Neural progenitor cell (in vitro differentiated cells): ENCODE measurements around the gene LRRC59. TPM values are rescaled to one million over a fixed set of nuclear protein-coding genes. Genes with fewer than 3 reads are reported as not detected.

Experiments
- DNase-seq: peaks from one replicate; pipeline ENCODE4 v3.0.0-alpha.2; 2016; ENCODE audit warnings: low spot score
- H2AFZ ChIP-seq: fragments of 200-600 bp; sonication (generic); replicated peaks from 2 replicates; pipeline ENCODE4 v1.6.1; 2016; ENCODE audit warnings: antibody characterized with exemption
- H3F3A ChIP-seq: fragments of 200-600 bp; sonication (generic); 2 replicates; pipeline ENCODE4 v1.6.1; 2016; ENCODE audit warnings: antibody characterized with exemption, low read depth
- H3K27ac ChIP-seq: fragments of 200-600 bp; sonication (generic); 2 replicates; pipeline ENCODE4 v1.5.1; 2016; ENCODE audit warnings: mild to moderate bottlenecking
- H3K27me3 ChIP-seq: fragments of 200-600 bp; sonication (generic); 2 replicates; pipeline ENCODE4 v1.6.1; 2016; ENCODE audit warnings: mild to moderate bottlenecking, moderate library complexity
- H3K36me3 ChIP-seq: fragments of 200-600 bp; sonication (generic); 2 replicates; pipeline ENCODE4 v1.5.1; 2016
- H3K4me1 ChIP-seq: fragments of 200-600 bp; sonication (generic); 2 replicates; pipeline ENCODE4 v1.6.1; 2016; ENCODE audit warnings: mixed run types
- H3K4me2 ChIP-seq: fragments of 200-600 bp; sonication (generic); 2 replicates; pipeline ENCODE4 v1.6.1; 2016
- H3K4me3 ChIP-seq: fragments of 200-600 bp; sonication (generic); 2 replicates; pipeline ENCODE4 v1.5.1; 2016
- H3K79me2 ChIP-seq: fragments of 200-600 bp; sonication (generic); 2 replicates; pipeline ENCODE4 v1.6.1; 2016; ENCODE audit warnings: low read depth
- H3K9ac ChIP-seq: fragments of 200-600 bp; sonication (generic); 2 replicates; pipeline ENCODE4 v1.6.1; 2016
- H3K9me3 ChIP-seq: fragments of 200-600 bp; sonication (generic); 2 replicates; pipeline ENCODE4 v1.5.1; 2016; ENCODE audit warnings: low read depth
- H4K20me1 ChIP-seq: fragments of 200-600 bp; sonication (generic); 2 replicates; pipeline ENCODE4 v1.6.1; 2016; ENCODE audit warnings: low read depth
- H3K27ac Mint-ChIP-seq: 3 replicates; pipeline ENCODE4 v1.8.0; 2021; ENCODE audit warnings: mixed read lengths
- H3K27me3 Mint-ChIP-seq: 2 replicates; pipeline ENCODE4 v1.8.0; 2022; ENCODE audit warnings: low read depth, mild to moderate bottlenecking, inconsistent platforms, moderate library complexity, mixed read lengths; ENCODE audit not compliant: insufficient read depth
- H3K36me3 Mint-ChIP-seq: 3 replicates; pipeline ENCODE4 v1.8.0; 2021; ENCODE audit warnings: mixed read lengths
- H3K4me1 Mint-ChIP-seq: 3 replicates; pipeline ENCODE4 v1.8.0; 2021; ENCODE audit warnings: mixed read lengths
- H3K4me3 Mint-ChIP-seq: 3 replicates; pipeline ENCODE4 v1.8.0; 2021; ENCODE audit warnings: mild to moderate bottlenecking, moderate library complexity, mixed read lengths
- H3K9me3 Mint-ChIP-seq: 3 replicates; pipeline ENCODE4 v1.8.0; 2020; ENCODE audit warnings: mixed read lengths
- EZH2 ChIP-seq: fragments of 200-600 bp; sonication (generic); IDR thresholded peaks from 2 replicates; pipeline ENCODE4 v1.6.1; 2017; ENCODE audit warnings: antibody characterized with exemption, mild to moderate bottlenecking, moderate library complexity
- EZH2phosphoT487 ChIP-seq: fragments of 200-600 bp; sonication (generic); IDR thresholded peaks from 2 replicates; pipeline ENCODE4 v1.6.1; 2017; ENCODE audit warnings: antibody characterized with exemption
- total RNA-seq: library from RNA; depleted of rRNA; stranded (reverse); fragments of >200 nt; gene quantifications from 2 replicates; pipeline ENCODE4 v1.2.3, GENCODE V29; 2015; ENCODE audit warnings: low replicate concordance
- TF ChIP-seq, protein P1 (sequence below): fragments of 200-600 bp; sonication (generic); IDR thresholded peaks from 2 replicates; pipeline ENCODE4 v1.5.1; 2017; ENCODE audit warnings: antibody characterized with exemption, mild to moderate bottlenecking

LRRC59 gene
- total RNA-seq, 1 donor from 2014 or later: 57.0 TPM

DNA sequence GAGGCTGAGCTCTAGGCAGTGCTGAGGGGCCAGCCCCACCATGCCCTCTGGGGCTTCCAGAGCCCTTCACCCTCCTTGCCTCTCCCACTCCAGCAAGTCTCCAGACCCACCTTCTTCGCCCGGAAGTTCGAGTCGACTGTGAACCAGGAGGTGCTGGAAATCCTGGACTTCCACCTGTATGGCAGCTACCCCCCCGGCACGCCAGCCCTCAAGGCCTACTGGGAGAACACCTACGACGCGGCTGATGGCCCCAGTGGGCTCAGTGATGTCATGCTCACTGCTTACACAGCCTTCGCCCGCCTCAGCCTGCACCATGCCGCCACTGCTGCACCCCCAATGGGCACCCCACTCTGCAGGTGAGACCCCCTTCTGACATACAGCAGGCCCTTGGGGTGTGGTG lies 40.9 kb downstream of the LRRC59 start:
- Histone ChIP-seq H4K20me1 (peaks cover 16% of the 10 kb centered on the region), H3K9ac (no peak overlapping the region), H3K79me2 (no peaks in the 10 kb centered on the region), H3K4me1 (no peaks in the 10 kb centered on the region), H3K36me3 (no peaks in the 10 kb centered on the region), H3K4me3 (no peak overlapping the region), H2AFZ (no peak overlapping the region), H3K4me2 (no peak overlapping the region), H3K27me3 (no peaks in the 10 kb centered on the region), H3K9me3 (no peaks in the 10 kb centered on the region), H3K27ac (no peak overlapping the region), H3F3A (no peaks in the 10 kb centered on the region)
- TF ChIP-seq EZH2: no peak
- no peak overlapping the region for H3K4me3 Mint-ChIP-seq
- peaks cover 3% of the 10 kb centered on the region for H3K27me3 Mint-ChIP-seq
- DNase-seq: no peak
- no peaks in the 10 kb centered on the region for H3K4me1 Mint-ChIP-seq
- no peak overlapping the region for H3K27ac Mint-ChIP-seq
- H3K9me3 Mint-ChIP-seq: no peaks in the 10 kb centered on the region
- peaks cover 10% of the 10 kb centered on the region for H3K36me3 Mint-ChIP-seq

DNA sequence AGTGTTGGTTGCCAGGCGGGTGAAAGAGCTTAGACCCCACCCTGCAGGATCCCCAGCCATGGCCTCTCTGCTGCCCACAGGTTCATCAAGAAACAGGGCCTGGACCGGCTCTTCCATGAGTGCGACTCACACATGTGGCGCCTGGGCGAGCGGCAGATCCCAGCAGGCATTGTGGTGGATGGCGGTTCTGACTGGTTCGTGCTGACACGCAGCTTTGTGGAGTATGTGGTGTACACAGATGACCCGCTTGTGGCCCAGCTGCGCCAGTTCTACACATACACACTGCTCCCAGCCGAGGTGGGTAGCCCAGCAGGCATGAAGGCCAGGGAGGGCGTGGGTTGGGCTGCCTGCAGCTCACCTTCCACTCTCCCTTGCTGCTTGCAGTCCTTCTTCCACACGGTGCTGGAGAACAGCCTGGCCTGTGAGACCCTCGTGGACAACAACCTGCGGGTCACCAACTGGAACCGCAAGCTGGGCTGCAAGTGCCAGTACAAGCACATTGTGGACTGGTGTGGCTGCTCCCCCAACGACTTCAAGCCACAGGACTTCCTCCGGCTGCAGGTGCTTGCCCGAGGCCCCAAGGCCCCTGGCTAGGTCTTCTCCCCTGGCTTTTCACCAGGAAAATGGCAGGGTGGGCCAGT lies 41.5 kb downstream of the LRRC59 start:
- TF ChIP-seq EZH2phosphoT487 (no peak), EZH2 (no peak)
- TF ChIP-seq, protein P1, sequence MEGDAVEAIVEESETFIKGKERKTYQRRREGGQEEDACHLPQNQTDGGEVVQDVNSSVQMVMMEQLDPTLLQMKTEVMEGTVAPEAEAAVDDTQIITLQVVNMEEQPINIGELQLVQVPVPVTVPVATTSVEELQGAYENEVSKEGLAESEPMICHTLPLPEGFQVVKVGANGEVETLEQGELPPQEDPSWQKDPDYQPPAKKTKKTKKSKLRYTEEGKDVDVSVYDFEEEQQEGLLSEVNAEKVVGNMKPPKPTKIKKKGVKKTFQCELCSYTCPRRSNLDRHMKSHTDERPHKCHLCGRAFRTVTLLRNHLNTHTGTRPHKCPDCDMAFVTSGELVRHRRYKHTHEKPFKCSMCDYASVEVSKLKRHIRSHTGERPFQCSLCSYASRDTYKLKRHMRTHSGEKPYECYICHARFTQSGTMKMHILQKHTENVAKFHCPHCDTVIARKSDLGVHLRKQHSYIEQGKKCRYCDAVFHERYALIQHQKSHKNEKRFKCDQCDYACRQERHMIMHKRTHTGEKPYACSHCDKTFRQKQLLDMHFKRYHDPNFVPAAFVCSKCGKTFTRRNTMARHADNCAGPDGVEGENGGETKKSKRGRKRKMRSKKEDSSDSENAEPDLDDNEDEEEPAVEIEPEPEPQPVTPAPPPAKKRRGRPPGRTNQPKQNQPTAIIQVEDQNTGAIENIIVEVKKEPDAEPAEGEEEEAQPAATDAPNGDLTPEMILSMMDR: no peak
- H3K27ac ChIP-seq: no peak overlapping the region
- no peak overlapping the region for H2AFZ ChIP-seq
- no peak overlapping the region for H3K4me2 ChIP-seq
- no peak for DNase-seq
- peaks cover 12% of the 10 kb centered on the region for H4K20me1 ChIP-seq
- H3K9me3 ChIP-seq: no peaks in the 10 kb centered on the region
- Mint-ChIP-seq H3K4me3 (no peak overlapping the region), H3K27ac (no peak overlapping the region), H3K9me3 (no peaks in the 10 kb centered on the region), H3K4me1 (peaks cover 1% of the 10 kb centered on the region), H3K27me3 (peaks cover 3% of the 10 kb centered on the region), H3K36me3 (peaks cover 13% of the 10 kb centered on the region)
- no peaks in the 10 kb centered on the region for H3K36me3 ChIP-seq
- H3K4me3 ChIP-seq: no peak overlapping the region
- no peak overlapping the region for H3K9ac ChIP-seq
- H3K79me2 ChIP-seq: no peaks in the 10 kb centered on the region
- H3K27me3 ChIP-seq: no peaks in the 10 kb centered on the region
- no peaks in the 10 kb centered on the region for H3F3A ChIP-seq
- no peaks in the 10 kb centered on the region for H3K4me1 ChIP-seq

DNA sequence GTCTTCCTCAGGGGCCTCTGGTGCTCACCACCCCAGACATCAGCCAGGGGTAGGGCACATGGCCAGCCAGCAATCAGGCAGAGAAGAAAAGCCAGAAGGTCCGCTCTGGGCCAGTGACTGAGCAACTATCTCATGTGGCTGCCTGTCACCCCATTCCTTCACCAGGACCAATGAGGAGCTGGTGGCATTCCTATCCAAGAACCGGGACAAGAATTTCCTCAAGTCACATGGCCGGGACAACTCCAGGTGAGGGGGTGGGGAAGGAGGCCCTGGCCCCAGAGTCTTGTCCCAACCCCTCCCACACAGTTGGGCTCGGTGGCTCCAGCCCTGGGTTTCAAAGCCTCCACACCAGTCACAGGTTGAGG lies 42.0 kb downstream of the LRRC59 start:
- Histone ChIP-seq H4K20me1 (peaks cover 12% of the 10 kb centered on the region), H3K4me3 (no peak overlapping the region), H3K27me3 (no peaks in the 10 kb centered on the region), H3K27ac (no peak overlapping the region), H3K9me3 (no peaks in the 10 kb centered on the region), H3K79me2 (no peaks in the 10 kb centered on the region), H3K36me3 (no peaks in the 10 kb centered on the region), H3K9ac (no peak overlapping the region), H3F3A (no peaks in the 10 kb centered on the region), H2AFZ (no peak overlapping the region), H3K4me1 (no peaks in the 10 kb centered on the region), H3K4me2 (no peak overlapping the region)
- Mint-ChIP-seq H3K27me3 (peaks cover 3% of the 10 kb centered on the region), H3K4me3 (no peak overlapping the region), H3K4me1 (peaks cover 3% of the 10 kb centered on the region), H3K9me3 (no peaks in the 10 kb centered on the region), H3K27ac (no peak overlapping the region), H3K36me3 (peaks cover 13% of the 10 kb centered on the region)
- TF ChIP-seq, protein P1: no peak
- no peak for TF ChIP-seq EZH2
- no peak for TF ChIP-seq EZH2phosphoT487
- no peak for DNase-seq

DNA sequence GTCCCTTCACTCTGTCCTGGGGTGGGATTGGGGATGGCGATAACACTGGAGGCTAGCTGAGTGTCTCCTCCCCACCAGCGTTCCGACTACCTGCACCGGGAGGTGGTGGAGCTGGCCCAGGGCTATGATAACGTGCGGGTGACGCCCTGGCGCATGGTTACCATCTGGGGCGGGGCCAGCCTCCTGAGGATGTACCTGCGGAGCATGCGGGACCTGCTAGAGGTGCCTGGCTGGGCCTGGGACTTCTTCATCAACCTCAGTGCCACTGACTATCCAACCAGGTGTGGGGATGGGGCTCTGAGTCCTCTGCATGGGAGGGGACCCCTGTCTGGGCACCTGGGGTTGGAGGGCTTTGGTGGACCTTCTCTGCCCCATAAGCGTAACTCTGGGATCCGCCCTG lies 42.5 kb downstream of the LRRC59 start:
- H3K9ac ChIP-seq: no peak overlapping the region
- H3K9me3 ChIP-seq: no peaks in the 10 kb centered on the region
- H3K4me1 ChIP-seq: no peaks in the 10 kb centered on the region
- H3K36me3 ChIP-seq: no peaks in the 10 kb centered on the region
- H3K27me3 ChIP-seq: no peaks in the 10 kb centered on the region
- H4K20me1 ChIP-seq: peaks cover 12% of the 10 kb centered on the region
- H2AFZ ChIP-seq: no peak overlapping the region
- H3F3A ChIP-seq: no peaks in the 10 kb centered on the region
- no peak overlapping the region for H3K27ac ChIP-seq
- peaks cover 3% of the 10 kb centered on the region for H3K27me3 Mint-ChIP-seq
- H3K4me3 ChIP-seq: no peak overlapping the region
- no peak overlapping the region for H3K4me3 Mint-ChIP-seq
- no peak overlapping the region for H3K4me2 ChIP-seq
- no peaks in the 10 kb centered on the region for H3K9me3 Mint-ChIP-seq
- no peaks in the 10 kb centered on the region for H3K79me2 ChIP-seq
- DNase-seq: no peak
- no peak overlapping the region for H3K27ac Mint-ChIP-seq
- peaks cover 3% of the 10 kb centered on the region for H3K4me1 Mint-ChIP-seq
- H3K36me3 Mint-ChIP-seq: peaks cover 13% of the 10 kb centered on the region
- TF ChIP-seq EZH2 (no peak), EZH2phosphoT487 (no peak)
- TF ChIP-seq, protein P1: no peak
